Breast epithelium (tissue), 4 donors: Measurements from ENCODE around the gene POC1A. TPM values are rescaled to one million over a fixed set of nuclear protein-coding genes. Genes with fewer than 3 reads are reported as not detected.

ENCODE experiments used
- DNase-seq, 2 donors: peaks; one replicate each; pipeline ENCODE4 v3.0.0-alpha.2; 2019; ENCODE audit warnings: low spot score in 2 of 2
- H3K27ac ChIP-seq, 2 donors: fragments of 200-600 bp; sonication (generic) in 1 of 2; one replicate each; pipeline ENCODE4 v1.5.1; 2016 to 2019; ENCODE audit warnings: mild to moderate bottlenecking in 1 of 2
- H3K27me3 ChIP-seq, 2 donors: fragments of 200-600 bp; sonication (generic) in 1 of 2; one replicate each; pipeline versions ENCODE4 v1.5.1 to v1.6.0; 2017 to 2019; ENCODE audit warnings: control low read depth in 1 of 2, mild to moderate bottlenecking in 1 of 2
- H3K36me3 ChIP-seq: fragments of 200-600 bp; one replicate; pipeline ENCODE4 v1.5.1; 2019
- H3K4me1 ChIP-seq, 2 donors: fragments of 200-600 bp; sonication (generic); one replicate each; pipeline ENCODE4 v1.5.1; 2016 to 2019; ENCODE audit warnings: control low read depth in 1 of 2
- H3K4me3 ChIP-seq, 3 donors: fragments of 200-600 bp; sonication (generic); 1 replicate in 2 of 3; 2 replicates in 1 of 3; pipeline ENCODE4 v1.5.1; 2016 to 2019; ENCODE audit warnings: mild to moderate bottlenecking in 3 of 3, moderate library complexity in 2 of 3
- H3K9me3 ChIP-seq, 2 donors: fragments of 200-600 bp; sonication (generic) in 1 of 2; one replicate each; pipeline ENCODE4 v1.5.1; 2016 to 2019; ENCODE audit warnings: control low read depth in 1 of 2
- CTCF ChIP-seq, 3 donors: fragments of 450-650 bp; IDR thresholded peaks; one replicate each; pipeline ENCODE4 v1.5.1; 2016 to 2017; ENCODE audit warnings: antibody characterized with exemption in 3 of 3, mild to moderate bottlenecking in 3 of 3, moderate library complexity in 3 of 3
- POLR2A ChIP-seq: fragments of 450-650 bp; IDR thresholded peaks from one replicate; pipeline ENCODE4 v1.6.1; 2016; ENCODE audit warnings: antibody characterized with exemption, mild to moderate bottlenecking, moderate library complexity
- POLR2AphosphoS5 ChIP-seq, 3 donors: sonication (generic); formaldehyde crosslinking; IDR thresholded peaks; one replicate each; pipeline ENCODE4 v1.6.1; 2017; ENCODE audit warnings: antibody characterized with exemption in 3 of 3
- intact Hi-C: fragments of 100-400 bp; cut with DNase I; formaldehyde crosslinking; loops from one replicate; pipeline ENCODE4 v1.15.1; 2023; ENCODE audit warnings: low total_unique reads
- total RNA-seq, 3 donors: library from RNA; depleted of rRNA; stranded (reverse); fragments of >200 nt; gene quantifications; one replicate each; pipeline ENCODE4 v1.1.0, GENCODE V29; 2016

The POC1A gene
- total RNA-seq, 3 donors from 2014 or later = 1.9 to 2.7 (median 2.6) TPM

- Histone ChIP-seq H3K27ac (no peak overlapping the region), H3K27me3 (no peaks in the 10 kb centered on the region), H3K4me1 (no peaks in the 10 kb centered on the region), H3K36me3 (no peaks in the 10 kb centered on the region), H3K4me3 (no peak overlapping the region), H3K9me3 (no peaks in the 10 kb centered on the region)
- TF ChIP-seq POLR2AphosphoS5 (IDR thresholded peaks at IDR 0.05) (no peak), CTCF (IDR thresholded peaks at IDR 0.05) (no peak), POLR2A (no peak)
- no peak for DNase-seq
- intact Hi-C loops = no loop called here
Measured at GRCh38 chr3:52099001-52099401, 55.2 kb downstream of the POC1A start.

GRCh38 chr3:52097851-52098507, 56.2 kb downstream of the POC1A start:
- H3K4me3 ChIP-seq = no peak overlapping the region
- intact Hi-C loops = no loop called here
- no peaks in the 10 kb centered on the region for H3K27me3 ChIP-seq
- H3K36me3 ChIP-seq = no peaks in the 10 kb centered on the region
- no peaks in the 10 kb centered on the region for H3K9me3 ChIP-seq
- TF ChIP-seq POLR2A (no peak), POLR2AphosphoS5 (IDR thresholded peaks at IDR 0.05) (no peak), CTCF (IDR thresholded peaks at IDR 0.05) (no peak)
- DNase-seq = no peak
- H3K27ac ChIP-seq = no peak overlapping the region
- no peaks in the 10 kb centered on the region for H3K4me1 ChIP-seq

GRCh38 chr3:52095990-52096775, 58.0 kb downstream of the POC1A start:
- Histone ChIP-seq H3K27ac (no peak overlapping the region), H3K4me3 (no peak overlapping the region), H3K27me3 (no peaks in the 10 kb centered on the region), H3K36me3 (no peaks in the 10 kb centered on the region), H3K4me1 (no peaks in the 10 kb centered on the region), H3K9me3 (no peaks in the 10 kb centered on the region)
- no peak for TF ChIP-seq POLR2A
- no peak for TF ChIP-seq CTCF (IDR thresholded peaks at IDR 0.05)
- TF ChIP-seq POLR2AphosphoS5 (IDR thresholded peaks at IDR 0.05) = no peak
- no peak for DNase-seq
- intact Hi-C loops = no loop called here

- no peaks in the 10 kb centered on the region for H3K36me3 ChIP-seq
- no peaks in the 10 kb centered on the region for H3K27me3 ChIP-seq
- H3K27ac ChIP-seq = no peak overlapping the region
- H3K4me1 ChIP-seq = no peaks in the 10 kb centered on the region
- TF ChIP-seq CTCF (IDR thresholded peaks at IDR 0.05) (no peak), POLR2AphosphoS5 (IDR thresholded peaks at IDR 0.05) (no peak), POLR2A (no peak)
- no peak for DNase-seq
- no peak overlapping the region for H3K4me3 ChIP-seq
- H3K9me3 ChIP-seq = no peaks in the 10 kb centered on the region
- intact Hi-C loops = loop anchor here (1.0 kb wide), 1 partner anchor 27 kb away; no protein-coding TSS in a partner anchor
Measured at GRCh38 chr3:52094571-52095485, 59.4 kb downstream of the POC1A start.
